ENCODE results near the gene C6orf89.

The C6orf89 gene

GRCh38 chr6:36970892-36971842 lies 85.4 kb downstream of the C6orf89 start:
- no peak for DNase-seq

GRCh38 chr6:36971921-36972673 lies 86.3 kb downstream of the C6orf89 start:
- DNase-seq, result no peak

- no peak for DNase-seq
These were observed 87.4 kb downstream of the C6orf89 start for GRCh38 chr6:36973190-36973589.

DNA sequence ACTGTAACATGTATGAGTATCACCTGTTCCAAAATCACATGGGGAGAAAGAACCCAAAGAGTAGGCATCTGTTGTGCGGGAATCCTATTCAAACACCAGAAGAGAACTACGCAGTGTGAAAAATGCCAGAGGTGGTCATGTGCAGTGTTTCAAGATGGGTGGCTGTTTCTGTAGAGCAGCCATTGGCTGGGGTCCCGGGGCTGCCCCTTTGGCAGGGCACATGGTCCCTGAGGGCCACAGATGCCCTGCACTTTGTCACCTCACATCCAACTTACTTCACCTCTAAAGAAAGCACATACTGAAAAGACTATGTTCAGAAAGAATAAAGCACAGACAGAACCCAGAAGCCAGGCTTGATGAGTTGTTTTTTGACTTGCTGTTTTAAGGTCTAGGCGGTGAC lies 87.9 kb downstream of the C6orf89 start:
- DNase-seq, result no peak

- DNase-seq, result no peak
These were observed 89.7 kb downstream of the C6orf89 start for GRCh38 chr6:36975231-36976006.

DNA sequence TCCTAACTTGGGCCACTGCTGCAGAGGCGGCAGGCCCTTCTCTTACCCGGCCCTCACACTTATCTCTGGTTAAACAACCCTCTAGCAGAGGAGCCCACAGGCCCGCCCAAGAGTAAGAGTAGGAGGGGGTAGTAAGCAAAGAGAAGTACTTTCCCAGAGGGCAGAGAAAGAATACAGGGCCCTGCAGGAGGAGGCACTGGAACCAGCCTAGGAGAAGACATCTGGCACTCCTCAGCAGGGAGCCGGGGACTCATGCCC lies 90.2 kb downstream of the C6orf89 start:
- DNase-seq, result no peak

- DNase-seq, result no peak
These were observed 90.8 kb downstream of the C6orf89 start for GRCh38 chr6:36976509-36976908.

DNA sequence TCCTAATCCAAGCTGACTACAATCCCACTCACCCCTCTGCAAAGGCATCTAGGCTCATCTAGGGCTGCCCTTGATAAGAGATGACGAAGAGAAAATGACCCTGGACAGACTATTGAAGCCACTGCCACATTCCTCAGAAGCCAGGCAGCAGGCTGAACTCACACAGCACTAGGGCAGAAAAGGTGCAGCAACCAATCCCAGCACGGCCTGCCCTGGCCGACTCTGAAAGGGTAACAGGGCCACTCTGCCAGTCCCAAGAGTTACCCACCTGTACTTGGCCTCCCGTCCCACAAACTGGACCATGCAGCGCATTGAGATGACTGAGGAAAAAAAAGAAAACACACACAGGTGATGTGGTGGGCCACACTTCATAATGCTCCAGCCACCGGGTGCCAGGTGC lies 91.2 kb downstream of the C6orf89 start:
- DNase-seq, result no peak

GRCh38 chr6:36977470-36977941 lies 91.8 kb downstream of the C6orf89 start:
- no peak for DNase-seq

All from central memory CD4-positive, alpha-beta T cell (primary cell).